Measurements from ENCODE around the gene CCNYL1.

- TF ChIP-seq CTCF (IDR thresholded peaks at IDR 0.05; ENCODE audit: poor library complexity) (no peak), EZH2phosphoT487 (IDR thresholded peaks at IDR 0.05; ENCODE audit: low read depth, severe bottlenecking, unreplicated experiment) (no peak), EZH2 (IDR thresholded peaks at IDR 0.05; ENCODE audit: borderline replicate concordance) (no peak)
Measured at GRCh38 chr2:207693641-207694249, 17.7 kb upstream of the CCNYL1 start.
